ENCODE measurements around the gene SLC25A5.

- TF ChIP-seq CTCF (conservative IDR thresholded peaks at IDR 0.05; ENCODE audit: low read depth in 2 of 2) (no peak), POLR2AphosphoS5 (IDR thresholded peaks at IDR 0.05; ENCODE audit: low read depth) (no peak), CREB1 (CRISPR knock-in tag; IDR thresholded peaks at IDR 0.05; ENCODE audit: low read depth) (no peak), EZH2 (IDR thresholded peaks at IDR 0.05; ENCODE audit: low read depth, unreplicated experiment) (no peak), EZH2phosphoT487 (IDR thresholded peaks at IDR 0.05; ENCODE audit: unreplicated experiment) (no peak), REST (IDR thresholded peaks at IDR 0.05; ENCODE audit: unreplicated experiment) (no peak), ZNF331 (CRISPR knock-in tag; IDR thresholded peaks at IDR 0.05; ENCODE audit: low read depth) (no peak), JUNB (IDR thresholded peaks at IDR 0.05; ENCODE audit: unreplicated experiment) (no peak), NANOG (IDR thresholded peaks at IDR 0.05; ENCODE audit: borderline replicate concordance) (no peak), ETS1 (IDR thresholded peaks at IDR 0.05) (no peak), ZNF114 (CRISPR knock-in tag; IDR thresholded peaks at IDR 0.05) (no peak)
Observed at GRCh38 chrX:119459181-119459580, 9.1 kb upstream of the SLC25A5 start.
